ENCODE data around the gene FMNL1. TPM values are rescaled to one million over a fixed set of nuclear protein-coding genes. Genes with fewer than 3 reads are reported as not detected.

Gene FMNL1
- total RNA-seq, 1 experiment from 2014 or later = 3.0 TPM

- H3K9me3 Mint-ChIP-seq (ENCODE audit: unreplicated experiment) = no peaks in the 10 kb centered on the region
- no peak overlapping the region for H3K4me3 Mint-ChIP-seq (ENCODE audit: unreplicated experiment)
- intact Hi-C loops (cut with micrococcal nuclease; ENCODE audit: unreplicated experiment) = no loop called here
- no peak overlapping the region for H3K27ac Mint-ChIP-seq (ENCODE audit: unreplicated experiment)
- POLR2A ChIA-PET = no interaction called here
- CTCF ChIA-PET = interaction anchor here (0.8 to 2.2 kb wide), 2 partner anchors 10 to 29 kb away, joined by 3 to 8 read pairs; no protein-coding TSS in a partner anchor
- TF ChIP-seq CTCF (IDR thresholded peaks at IDR 0.05; ENCODE audit: insufficient read depth in 1 of 2, low read depth in 1 of 2, low read length in 1 of 2, severe bottlenecking in 1 of 2, unreplicated experiment in 1 of 2) = no peak
- H3K27me3 Mint-ChIP-seq (ENCODE audit: insufficient read depth, unreplicated experiment) = peaks cover 7% of the 10 kb centered on the region
- peaks cover 18% of the 10 kb centered on the region for H3K4me1 ChIP-seq
- H3K36me3 Mint-ChIP-seq (ENCODE audit: insufficient read depth, unreplicated experiment) = no peaks in the 10 kb centered on the region
- no peaks in the 10 kb centered on the region for H3K9me3 ChIP-seq
- H3K4me3 ChIP-seq (ENCODE audit: low read depth, low read length) = no peak overlapping the region
- DNase-seq = no peak
- no peaks in the 10 kb centered on the region for H3K36me3 ChIP-seq (ENCODE audit: control insufficient read depth, insufficient read depth, low read length)
- H3K27me3 ChIP-seq (replicated peaks; ENCODE audit: control insufficient read depth, insufficient read depth, low read length) = 0 out of 2 replicates have a peak, but pooled peaks cover 1% of the 10 kb centered on the region
- BruUV-seq (replicated peaks) = no TSS peak
- no peaks in the 10 kb centered on the region for H3K4me1 Mint-ChIP-seq (ENCODE audit: low read depth, unreplicated experiment)
Observed at GRCh38 chr17:45225964-45226530, 4.4 kb downstream of the FMNL1 start.

- Mint-ChIP-seq H3K27ac (ENCODE audit: unreplicated experiment) (no peak overlapping the region), H3K4me3 (ENCODE audit: unreplicated experiment) (no peak overlapping the region), H3K9me3 (ENCODE audit: unreplicated experiment) (no peaks in the 10 kb centered on the region), H3K36me3 (ENCODE audit: insufficient read depth, unreplicated experiment) (no peaks in the 10 kb centered on the region), H3K27me3 (ENCODE audit: insufficient read depth, unreplicated experiment) (peaks cover 7% of the 10 kb centered on the region), H3K4me1 (ENCODE audit: low read depth, unreplicated experiment) (no peaks in the 10 kb centered on the region)
- Histone ChIP-seq H3K4me3 (ENCODE audit: low read depth, low read length) (no peak overlapping the region), H3K9me3 (no peaks in the 10 kb centered on the region), H3K4me1 (peaks cover 18% of the 10 kb centered on the region), H3K27me3 (replicated peaks; ENCODE audit: control insufficient read depth, insufficient read depth, low read length) (no peaks in the 10 kb centered on the region), H3K36me3 (ENCODE audit: control insufficient read depth, insufficient read depth, low read length) (no peaks in the 10 kb centered on the region)
- BruUV-seq (replicated peaks) = no TSS peak
- no peak for DNase-seq
- intact Hi-C loops (cut with micrococcal nuclease; ENCODE audit: unreplicated experiment) = no loop called here
- ChIA-PET CTCF (interaction anchor here (0.8 to 2.2 kb wide), 2 partner anchors 9 to 29 kb away, joined by 3 to 8 read pairs; no protein-coding TSS in a partner anchor), POLR2A (no interaction called here)
- no peak for TF ChIP-seq CTCF (IDR thresholded peaks at IDR 0.05; ENCODE audit: insufficient read depth in 1 of 2, low read depth in 1 of 2, low read length in 1 of 2, severe bottlenecking in 1 of 2, unreplicated experiment in 1 of 2)
Observed at GRCh38 chr17:45226576-45226975, 4.9 kb downstream of the FMNL1 start.

GRCh38 chr17:45227101-45227925 lies 5.6 kb downstream of the FMNL1 start:
- no TSS peak for BruUV-seq (replicated peaks)
- CTCF ChIA-PET = interaction anchor here (2.3 kb wide), 1 partner anchor 8 kb away, joined by 11 read pairs; no protein-coding TSS in a partner anchor
- H3K4me1 Mint-ChIP-seq (ENCODE audit: low read depth, unreplicated experiment) = no peaks in the 10 kb centered on the region
- H3K4me3 ChIP-seq (ENCODE audit: low read depth, low read length) = no peak overlapping the region
- no peak for DNase-seq
- POLR2A ChIA-PET = interaction anchor here (1.2 kb wide), 1 partner anchor 50 kb away, joined by 3 read pairs; no protein-coding TSS in a partner anchor
- H3K27ac Mint-ChIP-seq (ENCODE audit: unreplicated experiment) = no peak overlapping the region
- intact Hi-C loops (cut with micrococcal nuclease; ENCODE audit: unreplicated experiment) = no loop called here
- no peaks in the 10 kb centered on the region for H3K9me3 ChIP-seq
- H3K27me3 Mint-ChIP-seq (ENCODE audit: insufficient read depth, unreplicated experiment) = peaks cover 5% of the 10 kb centered on the region
- no peak for TF ChIP-seq CTCF (IDR thresholded peaks at IDR 0.05; ENCODE audit: insufficient read depth in 1 of 2, low read depth in 1 of 2, low read length in 1 of 2, severe bottlenecking in 1 of 2, unreplicated experiment in 1 of 2)
- H3K4me3 Mint-ChIP-seq (ENCODE audit: unreplicated experiment) = no peak overlapping the region
- peaks cover 18% of the 10 kb centered on the region for H3K4me1 ChIP-seq
- H3K36me3 ChIP-seq (ENCODE audit: control insufficient read depth, insufficient read depth, low read length) = no peaks in the 10 kb centered on the region
- H3K27me3 ChIP-seq (replicated peaks; ENCODE audit: control insufficient read depth, insufficient read depth, low read length) = no peaks in the 10 kb centered on the region
- H3K36me3 Mint-ChIP-seq (ENCODE audit: insufficient read depth, unreplicated experiment) = no peaks in the 10 kb centered on the region
- no peaks in the 10 kb centered on the region for H3K9me3 Mint-ChIP-seq (ENCODE audit: unreplicated experiment)
